Measurements from ENCODE around the gene TP53I11.

GRCh38 chr11:44970293-44970692 is 19.6 kb upstream of the TP53I11 start:
- TF ChIP-seq CTCF (IDR thresholded peaks at IDR 0.05) (no peak), POLR2A (IDR thresholded peaks at IDR 0.05) (no peak)

Measured in thyroid gland (tissue), 4 donors.